T-helper 1 cell treated with Interleukin-12 subunit alpha and Interleukin-12 subunit beta and Interleukin-4 antibody, amounts not matched to agents 30 μg/mL and 1 μg/mL, for 36 hours (primary cell): ENCODE measurements around the gene HERC6.
"Not testable (repeated sequence)": the region's sequence is repeated elsewhere in the genome, so short reads cannot be mapped to it uniquely, and the experiment has no call there.

Experiments used
- H3K27ac Mint-ChIP-seq: one replicate; pipeline ENCODE4 v1.8.0; 2021; ENCODE audit warnings: mild to moderate bottlenecking, mixed read lengths
- H3K27me3 Mint-ChIP-seq: one replicate; pipeline ENCODE4 v1.8.0; 2021; ENCODE audit warnings: low read depth, mixed read lengths
- H3K36me3 Mint-ChIP-seq: one replicate; pipeline ENCODE4 v1.8.0; 2021; ENCODE audit warnings: low read depth, mixed read lengths
- H3K4me1 Mint-ChIP-seq: one replicate; pipeline ENCODE4 v1.8.0; 2021; ENCODE audit warnings: low read depth, mixed read lengths
- H3K4me3 Mint-ChIP-seq: one replicate; pipeline ENCODE4 v1.8.0; 2021; ENCODE audit warnings: mild to moderate bottlenecking, moderate library complexity, mixed read lengths
- H3K9me3 Mint-ChIP-seq: one replicate; pipeline ENCODE4 v1.8.0; 2021; ENCODE audit warnings: mixed read lengths

Gene HERC6

GRCh38 chr4:88378691-88379559 lies at the start of gene HERC6:
HERC6 (plus strand) TSS chr4:88378852; CDS start chr4:88378922, 70 bp downstream.
- peaks cover 56% of the 10 kb centered on the region for H3K4me1 Mint-ChIP-seq
- H3K27me3 Mint-ChIP-seq = no peaks in the 10 kb centered on the region

GRCh38 chr4:88333741-88334405 lies 44.8 kb upstream of the HERC6 start:
- Mint-ChIP-seq H3K4me3 (no peak overlapping the region), H3K27me3 (no peaks in the 10 kb centered on the region), H3K27ac (peak overlapping the region; percentile 77), H3K9me3 (no peaks in the 10 kb centered on the region), H3K4me1 (peaks cover 10% of the 10 kb centered on the region), H3K36me3 (peaks cover 4% of the 10 kb centered on the region)

More at GRCh38 chr4:88378691-88379559, at the start of gene HERC6:
- H3K4me3 Mint-ChIP-seq = peak within 1 kb of the TSS; percentile 91
- peaks cover 38% of the 10 kb centered on the region for H3K36me3 Mint-ChIP-seq
- H3K9me3 Mint-ChIP-seq = peaks cover 14% of the 10 kb centered on the region
- peak within 1 kb of the TSS; percentile 89 for H3K27ac Mint-ChIP-seq

GRCh38 chr4:88335092-88335665 lies 43.5 kb upstream of the HERC6 start:
- Mint-ChIP-seq H3K27ac (no peak overlapping the region), H3K4me1 (peaks cover 10% of the 10 kb centered on the region), H3K36me3 (peaks cover 4% of the 10 kb centered on the region), H3K27me3 (no peaks in the 10 kb centered on the region), H3K4me3 (no peak overlapping the region), H3K9me3 (no peaks in the 10 kb centered on the region)

- no peaks in the 10 kb centered on the region for H3K4me1 Mint-ChIP-seq
- no peak overlapping the region for H3K4me3 Mint-ChIP-seq
- no peak overlapping the region for H3K27ac Mint-ChIP-seq
- no peaks in the 10 kb centered on the region for H3K9me3 Mint-ChIP-seq
- no peaks in the 10 kb centered on the region for H3K36me3 Mint-ChIP-seq
- H3K27me3 Mint-ChIP-seq = no peaks in the 10 kb centered on the region
Observed at GRCh38 chr4:88341227-88342192, 37.1 kb upstream of the HERC6 start.

GRCh38 chr4:88346902-88347301 lies 31.8 kb upstream of the HERC6 start:
- H3K27ac Mint-ChIP-seq, H3K9me3 Mint-ChIP-seq, H3K4me3 Mint-ChIP-seq, H3K27me3 Mint-ChIP-seq, H3K4me1 Mint-ChIP-seq, H3K36me3 Mint-ChIP-seq: not testable (repeated sequence)

- H3K4me3 Mint-ChIP-seq, H3K4me1 Mint-ChIP-seq, H3K27ac Mint-ChIP-seq, H3K27me3 Mint-ChIP-seq, H3K36me3 Mint-ChIP-seq: not testable (repeated sequence)
- H3K9me3 Mint-ChIP-seq = peaks cover 16% of the 10 kb centered on the region
Observed at GRCh38 chr4:88348761-88349160, 29.9 kb upstream of the HERC6 start.

- Mint-ChIP-seq H3K4me3 (no peak overlapping the region), H3K36me3 (peaks cover 6% of the 10 kb centered on the region), H3K4me1 (no peaks in the 10 kb centered on the region), H3K27ac (no peak overlapping the region), H3K27me3 (no peaks in the 10 kb centered on the region), H3K9me3 (peaks cover 16% of the 10 kb centered on the region)
Observed at GRCh38 chr4:88350786-88351185, 27.9 kb upstream of the HERC6 start.

GRCh38 chr4:88352062-88352740 lies 26.5 kb upstream of the HERC6 start:
- H3K27me3 Mint-ChIP-seq = no peaks in the 10 kb centered on the region
- H3K36me3 Mint-ChIP-seq = peaks cover 6% of the 10 kb centered on the region
- H3K4me1 Mint-ChIP-seq = no peaks in the 10 kb centered on the region
- H3K4me3 Mint-ChIP-seq = no peak overlapping the region
- peaks cover 16% of the 10 kb centered on the region for H3K9me3 Mint-ChIP-seq
- H3K27ac Mint-ChIP-seq = no peak overlapping the region

- no peaks in the 10 kb centered on the region for H3K4me1 Mint-ChIP-seq
- H3K36me3 Mint-ChIP-seq = peaks cover 6% of the 10 kb centered on the region
- H3K4me3 Mint-ChIP-seq = no peak overlapping the region
- no peaks in the 10 kb centered on the region for H3K27me3 Mint-ChIP-seq
- H3K9me3 Mint-ChIP-seq = peaks cover 20% of the 10 kb centered on the region
- no peak overlapping the region for H3K27ac Mint-ChIP-seq
Observed at GRCh38 chr4:88353324-88353723, 25.3 kb upstream of the HERC6 start.

- Mint-ChIP-seq H3K27ac (no peak overlapping the region), H3K27me3 (no peaks in the 10 kb centered on the region), H3K9me3 (peaks cover 28% of the 10 kb centered on the region), H3K36me3 (peaks cover 8% of the 10 kb centered on the region), H3K4me3 (no peak overlapping the region), H3K4me1 (no peaks in the 10 kb centered on the region)
Observed at GRCh38 chr4:88356771-88357170, 21.9 kb upstream of the HERC6 start.

GRCh38 chr4:88357262-88357661 lies 21.4 kb upstream of the HERC6 start:
- H3K36me3 Mint-ChIP-seq = peaks cover 5% of the 10 kb centered on the region
- no peak overlapping the region for H3K27ac Mint-ChIP-seq
- H3K27me3 Mint-ChIP-seq = no peaks in the 10 kb centered on the region
- no peak overlapping the region for H3K4me3 Mint-ChIP-seq
- no peaks in the 10 kb centered on the region for H3K4me1 Mint-ChIP-seq
- H3K9me3 Mint-ChIP-seq = peaks cover 28% of the 10 kb centered on the region

GRCh38 chr4:88359558-88359957 lies 19.1 kb upstream of the HERC6 start:
- Mint-ChIP-seq H3K27ac (no peak overlapping the region), H3K36me3 (peaks cover 2% of the 10 kb centered on the region), H3K4me1 (no peaks in the 10 kb centered on the region), H3K9me3 (peaks cover 25% of the 10 kb centered on the region), H3K4me3 (no peak overlapping the region), H3K27me3 (peaks cover 5% of the 10 kb centered on the region)

- H3K36me3 Mint-ChIP-seq = peaks cover 2% of the 10 kb centered on the region
- no peak overlapping the region for H3K4me3 Mint-ChIP-seq
- H3K27ac Mint-ChIP-seq = no peak overlapping the region
- H3K9me3 Mint-ChIP-seq = peaks cover 25% of the 10 kb centered on the region
- H3K4me1 Mint-ChIP-seq = no peaks in the 10 kb centered on the region
- H3K27me3 Mint-ChIP-seq = peaks cover 5% of the 10 kb centered on the region
Observed at GRCh38 chr4:88360256-88360655, 18.4 kb upstream of the HERC6 start.
